B cell (primary cell): Measurements from ENCODE around the gene MIOX. TPM values are rescaled to one million over a fixed set of nuclear protein-coding genes. Genes with fewer than 3 reads are reported as not detected.
A peak's percentile ranks its signal among the peaks of the same experiment; 100 is the strongest.

ENCODE experiments used
- ATAC-seq: fragments of 200-7000 bp; cut with Tn5 transposase; one replicate; pipeline ENCODE4 v1.10.0; 2021; ENCODE audit warnings: low read depth, mild to moderate bottlenecking, moderate number of reproducible peaks, moderate library complexity
- CTCF ChIA-PET: fragments of 350-600 bp; sonication (Branson Sonifier 250); formaldehyde crosslinking; loops from one replicate; lab custom pipeline; 2021; ENCODE audit warnings: antibody characterized with exemption, inconsistent platforms; lab: Charles Lee
- POLR2A ChIA-PET: fragments of 350-600 bp; sonication (Branson Sonifier 250); formaldehyde crosslinking; loops from one replicate; lab custom pipeline; 2021; ENCODE audit warnings: antibody characterized with exemption; lab: Charles Lee
- DNase-seq: peaks from one replicate; pipeline ENCODE4 v3.0.0; 2013
- H2AFZ ChIP-seq: 2 replicates; pipeline ENCODE4 v1.6.1; 2012; ENCODE audit warnings: mild to moderate bottlenecking, low read depth, low read length; ENCODE audit not compliant: insufficient read depth, poor library complexity, severe bottlenecking
- H3K27ac ChIP-seq, 2 donors: 1 replicate in 1 of 2; 2 replicates in 1 of 2; pipeline ENCODE4 v1.5.1; 2012 to 2013; ENCODE audit warnings: low read length in 2 of 2, mild to moderate bottlenecking in 2 of 2, moderate library complexity in 1 of 2
- H3K27me3 ChIP-seq, 4 experiments: fragments of 200-600 bp in 1 of 4; sonication (generic) in 1 of 4; replicated peaks in 1 of 4; 1 replicate in 2 of 4; 2 replicates in 2 of 4; pipeline versions ENCODE4 v1.6.1 to v1.7.0; 2013 to 2016; ENCODE audit warnings: low read length in 3 of 4, mild to moderate bottlenecking in 2 of 4, mixed read lengths in 1 of 4, moderate library complexity in 1 of 4; ENCODE audit not compliant: insufficient read depth in 4 of 4, control insufficient read depth in 3 of 4; ENCODE audit errors: control extremely low read depth in 1 of 4
- H3K36me3 ChIP-seq, 2 experiments: replicated peaks in 1 of 2; 1 replicate in 1 of 2; 2 replicates in 1 of 2; pipeline versions ENCODE4 v1.6.1 to v1.7.1; 2013; ENCODE audit warnings: low read length in 1 of 2; ENCODE audit not compliant: insufficient read depth in 2 of 2, control insufficient read depth in 1 of 2; ENCODE audit errors: control extremely low read depth in 1 of 2, extremely low read depth in 1 of 2
- H3K4me1 ChIP-seq, 2 donors: fragments of 200-600 bp in 1 of 2; sonication (generic) in 1 of 2; 1 replicate in 1 of 2; 2 replicates in 1 of 2; pipeline versions ENCODE4 v1.5.1 to v1.6.1; 2013 to 2017; ENCODE audit warnings: low read length in 2 of 2; ENCODE audit not compliant: control insufficient read depth in 2 of 2, insufficient read depth in 2 of 2
- H3K4me2 ChIP-seq: replicated peaks from 2 replicates; pipeline ENCODE3; 2012; ENCODE audit warnings: mild to moderate bottlenecking, low read depth, low read length; ENCODE audit not compliant: poor library complexity, severe bottlenecking
- H3K4me3 ChIP-seq, 5 experiments: fragments of 200-600 bp in 1 of 5; sonication (generic) in 1 of 5; 1 replicate in 3 of 5; 2 replicates in 2 of 5; pipeline versions ENCODE4 v1.5.1 to v1.7.0; 2011 to 2016; ENCODE audit warnings: low read length in 4 of 5, mild to moderate bottlenecking in 4 of 5, low read depth in 2 of 5, control low read depth in 1 of 5, moderate library complexity in 1 of 5; ENCODE audit not compliant: insufficient read depth in 1 of 5; ENCODE audit errors: control extremely low read depth in 1 of 5, extremely low read depth in 1 of 5
- H3K79me2 ChIP-seq: fragments of 200-600 bp; sonication (generic); one replicate; pipeline ENCODE4 v1.6.0; 2016; ENCODE audit warnings: low read length; ENCODE audit not compliant: control insufficient read depth, insufficient read depth
- H3K9ac ChIP-seq: fragments of 200-600 bp; sonication (generic); 2 replicates; pipeline ENCODE4 v1.6.1; 2017; ENCODE audit warnings: mild to moderate bottlenecking, low read length, moderate library complexity
- H3K9me3 ChIP-seq, 3 donors: one replicate each; pipeline versions ENCODE4 v1.6.1 to v1.7.1; 2013; ENCODE audit warnings: low read length in 2 of 3; ENCODE audit not compliant: control insufficient read depth in 2 of 3, insufficient read depth in 1 of 3; ENCODE audit errors: control extremely low read depth in 1 of 3
- H4K20me1 ChIP-seq: 2 replicates; pipeline ENCODE4 v1.6.0; 2012; ENCODE audit warnings: mild to moderate bottlenecking, low read length; ENCODE audit not compliant: insufficient read depth, control insufficient read depth, poor library complexity, severe bottlenecking
- H3K27ac Mint-ChIP-seq: one replicate; pipeline ENCODE4 v1.8.0; 2021; ENCODE audit warnings: mixed read lengths
- H3K27me3 Mint-ChIP-seq: one replicate; pipeline ENCODE4 v1.8.0; 2021; ENCODE audit warnings: mixed read lengths
- H3K4me1 Mint-ChIP-seq: one replicate; pipeline ENCODE4 v1.8.0; 2021; ENCODE audit warnings: mixed read lengths
- H3K4me3 Mint-ChIP-seq: one replicate; pipeline ENCODE4 v1.8.0; 2021; ENCODE audit warnings: mixed read lengths
- H3K9me3 Mint-ChIP-seq: one replicate; pipeline ENCODE4 v1.8.0; 2022; ENCODE audit warnings: mixed read lengths; ENCODE audit not compliant: insufficient read depth
- EZH2 ChIP-seq: IDR thresholded peaks from 2 replicates; pipeline ENCODE4 v1.6.1; 2012; ENCODE audit warnings: borderline replicate concordance, low read depth, mild to moderate bottlenecking, moderate library complexity, low read length; ENCODE audit not compliant: insufficient read depth, poor library complexity, severe bottlenecking
- WGBS: methylation state at CpG from one replicate; pipeline ENCODE4 v1.1.5; 2013; ENCODE audit warnings: missing lambda C conversion rate; ENCODE audit not compliant: insufficient coverage; 5-methylcytosine and 5-hydroxymethylcytosine counted together
- intact Hi-C: fragments of 100-400 bp; cut with micrococcal nuclease; formaldehyde crosslinking; loops from one replicate; pipeline ENCODE4 v1.10.0; 2022
- polyA plus RNA-seq: library from polyadenylated mRNA; depleted of rRNA; stranded (reverse); fragments of >200 nt; gene quantifications from 2 replicates; pipeline ENCODE4 v1.2.3, GENCODE V29; 2012
- total RNA-seq, 2 donors: library from RNA; stranded (reverse); fragments of 120-200 nt in 1 of 2; gene quantifications; 1 replicate in 1 of 2; 2 replicates in 1 of 2; pipeline versions ENCODE4 v1.2.3 to v1.2.4, GENCODE V29; 2013 to 2022
- TF ChIP-seq, protein P1 (sequence below): fragments of 200-600 bp; IDR thresholded peaks from one replicate; pipeline ENCODE4 v1.8.0; 2022; ENCODE audit warnings: antibody characterized with exemption, mild to moderate bottlenecking

The MIOX gene
- total and polyA plus RNA-seq, 2 donors (not counting 1 experiment from before 2014, with no cell fraction given): 0.88 TPM; not detected in 1

DNA sequence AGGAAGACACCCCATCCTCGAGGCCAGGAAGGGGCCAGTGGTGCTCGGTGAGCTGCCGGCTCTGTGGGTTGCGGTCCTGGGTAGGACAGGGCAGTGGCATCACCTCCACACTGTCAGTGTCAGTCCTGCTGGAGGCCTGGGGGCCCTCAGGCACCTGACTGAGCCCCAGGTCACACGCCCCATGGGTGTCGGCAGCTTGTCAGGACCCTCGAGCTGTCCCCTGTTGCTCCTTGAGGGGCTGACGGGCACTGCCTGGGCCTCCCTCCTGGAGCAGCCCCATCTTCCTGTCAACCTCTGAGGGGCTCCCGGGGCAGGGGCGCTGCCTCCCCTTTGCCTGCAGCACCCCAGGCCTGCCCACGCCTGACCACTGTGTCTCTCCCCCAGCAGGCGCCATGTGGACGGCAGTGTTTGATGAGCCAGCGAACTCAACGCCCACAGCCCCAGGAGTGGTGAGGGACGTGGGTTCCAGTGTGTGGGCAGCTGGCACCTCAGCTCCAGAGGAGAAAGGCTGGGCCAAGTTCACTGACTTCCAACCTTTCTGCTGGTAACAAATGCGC is 47.3 kb upstream of the MIOX start:
- no peak for ATAC-seq
- no peak for DNase-seq
- TF ChIP-seq, protein P1, sequence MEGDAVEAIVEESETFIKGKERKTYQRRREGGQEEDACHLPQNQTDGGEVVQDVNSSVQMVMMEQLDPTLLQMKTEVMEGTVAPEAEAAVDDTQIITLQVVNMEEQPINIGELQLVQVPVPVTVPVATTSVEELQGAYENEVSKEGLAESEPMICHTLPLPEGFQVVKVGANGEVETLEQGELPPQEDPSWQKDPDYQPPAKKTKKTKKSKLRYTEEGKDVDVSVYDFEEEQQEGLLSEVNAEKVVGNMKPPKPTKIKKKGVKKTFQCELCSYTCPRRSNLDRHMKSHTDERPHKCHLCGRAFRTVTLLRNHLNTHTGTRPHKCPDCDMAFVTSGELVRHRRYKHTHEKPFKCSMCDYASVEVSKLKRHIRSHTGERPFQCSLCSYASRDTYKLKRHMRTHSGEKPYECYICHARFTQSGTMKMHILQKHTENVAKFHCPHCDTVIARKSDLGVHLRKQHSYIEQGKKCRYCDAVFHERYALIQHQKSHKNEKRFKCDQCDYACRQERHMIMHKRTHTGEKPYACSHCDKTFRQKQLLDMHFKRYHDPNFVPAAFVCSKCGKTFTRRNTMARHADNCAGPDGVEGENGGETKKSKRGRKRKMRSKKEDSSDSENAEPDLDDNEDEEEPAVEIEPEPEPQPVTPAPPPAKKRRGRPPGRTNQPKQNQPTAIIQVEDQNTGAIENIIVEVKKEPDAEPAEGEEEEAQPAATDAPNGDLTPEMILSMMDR: no peak
- Histone ChIP-seq H3K27ac (no peak overlapping the region), H4K20me1 (no peaks in the 10 kb centered on the region), H3K27me3 (no peaks in the 10 kb centered on the region), H3K4me1 (no peaks in the 10 kb centered on the region), H3K79me2 (no peaks in the 10 kb centered on the region), H3K4me2 (no peak overlapping the region), H3K9me3 (no peaks in the 10 kb centered on the region), H2AFZ (no peak overlapping the region), H3K36me3 (peaks cover 0 to 55% of the 10 kb centered on the region in 2 experiments), H3K9ac (no peak overlapping the region), H3K4me3 (no peak overlapping the region)
- ChIA-PET CTCF (interaction anchor here (0.9 to 2.1 kb wide), 3 partner anchors 58 to 93 kb away, joined by 3 to 8 read pairs (median 5); partner anchors contain the start of gene SCO2), POLR2A (no interaction called here)
- intact Hi-C loops: no loop called here
- WGBS: 89% methylated on average over 17 of the region's 17 CpGs
- Mint-ChIP-seq H3K27me3 (no peaks in the 10 kb centered on the region), H3K4me3 (no peak overlapping the region), H3K9me3 (no peaks in the 10 kb centered on the region), H3K4me1 (peaks cover 5% of the 10 kb centered on the region), H3K27ac (no peak overlapping the region)

DNA sequence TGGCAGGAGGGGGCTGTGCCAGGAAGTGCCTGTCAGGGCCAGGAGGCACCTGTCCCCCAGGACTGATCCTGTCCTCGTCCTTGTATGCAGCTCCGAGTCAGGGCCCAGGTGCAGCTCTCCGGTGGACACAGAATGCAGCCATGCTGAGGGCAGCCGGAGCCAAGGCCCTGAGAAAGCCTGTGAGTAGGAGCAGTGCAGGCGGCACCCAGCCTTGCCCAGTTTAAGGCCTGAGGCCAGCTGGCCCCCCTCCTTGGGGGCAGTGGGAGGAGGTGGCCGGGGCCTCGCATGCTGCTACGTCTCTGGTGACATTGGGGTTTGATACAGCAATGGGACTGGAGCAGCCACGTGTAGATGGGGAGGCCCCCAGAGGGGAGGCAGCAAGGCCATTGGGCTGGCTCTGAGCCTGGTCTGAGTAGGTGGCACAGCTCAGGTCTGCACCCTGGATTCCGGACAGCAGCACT is 46.8 kb upstream of the MIOX start:
- intact Hi-C loops: no loop called here
- H3K4me1 Mint-ChIP-seq: peaks cover 5% of the 10 kb centered on the region
- no peaks in the 10 kb centered on the region for H3K27me3 ChIP-seq
- H3K27me3 Mint-ChIP-seq: no peaks in the 10 kb centered on the region
- no peaks in the 10 kb centered on the region for H3K79me2 ChIP-seq
- H4K20me1 ChIP-seq: no peaks in the 10 kb centered on the region
- ChIA-PET POLR2A (no interaction called here), CTCF (interaction anchor here (0.9 to 2.1 kb wide), 5 partner anchors 10 to 92 kb away, joined by 3 to 8 read pairs (median 5); partner anchors contain the start of gene SCO2)
- H3K9me3 ChIP-seq: no peaks in the 10 kb centered on the region
- no peak overlapping the region for H3K4me3 Mint-ChIP-seq
- H3K9ac ChIP-seq: no peak overlapping the region
- peak overlapping the region; percentile 37 for H3K27ac Mint-ChIP-seq
- no peak overlapping the region for H2AFZ ChIP-seq
- WGBS: 95% methylated on average over 10 of the region's 10 CpGs
- no peak overlapping the region for H3K4me3 ChIP-seq
- H3K4me2 ChIP-seq: no peak overlapping the region
- peaks cover 0 to 52% of the 10 kb centered on the region in 2 experiments for H3K36me3 ChIP-seq
- ATAC-seq (no peak), DNase-seq (no peak)
- H3K9me3 Mint-ChIP-seq: no peaks in the 10 kb centered on the region
- TF ChIP-seq EZH2: no peak
- TF ChIP-seq, protein P1: no peak
- no peak overlapping the region for H3K27ac ChIP-seq
- H3K4me1 ChIP-seq: peaks cover 0 to under 1% of the 10 kb centered on the region in 2 donors
